ENCODE data around the gene HMCES.
A peak's percentile ranks its signal among the peaks of the same experiment; 100 is the strongest.
"Not testable (repeated sequence)": the region's sequence is repeated elsewhere in the genome, so short reads cannot be mapped to it uniquely, and the experiment has no call there.

Gene HMCES

GRCh38 chr3:129336093-129336706 is 57.5 kb downstream of the HMCES start:
- DNase-seq (no peak), ATAC-seq (no peak)
- Mint-ChIP-seq H3K4me1 (no peaks in the 10 kb centered on the region), H3K4me3 (no peak overlapping the region), H3K9me3 (no peaks in the 10 kb centered on the region), H3K27me3 (no peaks in the 10 kb centered on the region), H3K27ac (no peak overlapping the region), H3K36me3 (ENCODE audit: low read depth) (no peaks in the 10 kb centered on the region)

- H3K4me1 Mint-ChIP-seq; H3K9me3 Mint-ChIP-seq; H3K4me3 Mint-ChIP-seq; ATAC-seq; H3K27me3 Mint-ChIP-seq; H3K36me3 Mint-ChIP-seq (ENCODE audit: low read depth); H3K27ac Mint-ChIP-seq; DNase-seq: not testable (repeated sequence)
These were observed 59.0 kb downstream of the HMCES start for GRCh38 chr3:129337719-129338118.

GRCh38 chr3:129339186-129339585 is 60.5 kb downstream of the HMCES start:
- not testable (repeated sequence) for H3K27me3 Mint-ChIP-seq; DNase-seq; H3K4me1 Mint-ChIP-seq; H3K9me3 Mint-ChIP-seq; H3K27ac Mint-ChIP-seq; H3K36me3 Mint-ChIP-seq (ENCODE audit: low read depth); ATAC-seq; H3K4me3 Mint-ChIP-seq

GRCh38 chr3:129339833-129340232 is 61.2 kb downstream of the HMCES start:
- H3K9me3 Mint-ChIP-seq; H3K4me3 Mint-ChIP-seq; H3K27me3 Mint-ChIP-seq; H3K4me1 Mint-ChIP-seq; H3K27ac Mint-ChIP-seq; ATAC-seq; DNase-seq; H3K36me3 Mint-ChIP-seq (ENCODE audit: low read depth): not testable (repeated sequence)

GRCh38 chr3:129341331-129342141 is 62.9 kb downstream of the HMCES start:
- no peaks in the 10 kb centered on the region for H3K36me3 Mint-ChIP-seq (ENCODE audit: low read depth)
- peaks cover 4% of the 10 kb centered on the region for H3K4me1 Mint-ChIP-seq
- peaks cover 15% of the 10 kb centered on the region for H3K27me3 Mint-ChIP-seq
- ATAC-seq (no peak), DNase-seq (no peak)
- H3K9me3 Mint-ChIP-seq, result no peaks in the 10 kb centered on the region
- H3K4me3 Mint-ChIP-seq, result no peak overlapping the region
- H3K27ac Mint-ChIP-seq, result no peak overlapping the region

- H3K4me1 Mint-ChIP-seq, result peaks cover 6% of the 10 kb centered on the region
- H3K27me3 Mint-ChIP-seq, result peaks cover 15% of the 10 kb centered on the region
- no peak overlapping the region for H3K27ac Mint-ChIP-seq
- H3K9me3 Mint-ChIP-seq, result no peaks in the 10 kb centered on the region
- no peaks in the 10 kb centered on the region for H3K36me3 Mint-ChIP-seq (ENCODE audit: low read depth)
- H3K4me3 Mint-ChIP-seq, result no peak overlapping the region
- ATAC-seq, result peak; percentile 60
- peak; percentile 51 for DNase-seq
These were observed 65.1 kb downstream of the HMCES start for GRCh38 chr3:129343643-129344360.

- Mint-ChIP-seq H3K4me1 (peaks cover 6% of the 10 kb centered on the region), H3K27me3 (peaks cover 15% of the 10 kb centered on the region), H3K9me3 (no peaks in the 10 kb centered on the region), H3K4me3 (no peak overlapping the region), H3K36me3 (ENCODE audit: low read depth) (no peaks in the 10 kb centered on the region), H3K27ac (no peak overlapping the region)
- no peak for DNase-seq
- no peak for ATAC-seq
These were observed 66.0 kb downstream of the HMCES start for GRCh38 chr3:129344540-129345220.

GRCh38 chr3:129345281-129345680 is 66.6 kb downstream of the HMCES start:
- no peaks in the 10 kb centered on the region for H3K36me3 Mint-ChIP-seq (ENCODE audit: low read depth)
- H3K4me1 Mint-ChIP-seq, result peaks cover 6% of the 10 kb centered on the region
- no peak overlapping the region for H3K27ac Mint-ChIP-seq
- H3K4me3 Mint-ChIP-seq, result no peak overlapping the region
- H3K9me3 Mint-ChIP-seq, result no peaks in the 10 kb centered on the region
- DNase-seq (no peak), ATAC-seq (no peak)
- peaks cover 15% of the 10 kb centered on the region for H3K27me3 Mint-ChIP-seq

- no peaks in the 10 kb centered on the region for H3K36me3 Mint-ChIP-seq (ENCODE audit: low read depth)
- H3K27me3 Mint-ChIP-seq, result peaks cover 15% of the 10 kb centered on the region
- DNase-seq (no peak), ATAC-seq (no peak)
- no peaks in the 10 kb centered on the region for H3K9me3 Mint-ChIP-seq
- peaks cover 6% of the 10 kb centered on the region for H3K4me1 Mint-ChIP-seq
- no peak overlapping the region for H3K27ac Mint-ChIP-seq
- no peak overlapping the region for H3K4me3 Mint-ChIP-seq
These were observed 67.3 kb downstream of the HMCES start for GRCh38 chr3:129345971-129346370.

GRCh38 chr3:129346695-129347457 is 68.2 kb downstream of the HMCES start:
- no peak overlapping the region for H3K4me3 Mint-ChIP-seq
- H3K4me1 Mint-ChIP-seq, result peaks cover 6% of the 10 kb centered on the region
- no peaks in the 10 kb centered on the region for H3K9me3 Mint-ChIP-seq
- H3K27me3 Mint-ChIP-seq, result peaks cover 15% of the 10 kb centered on the region
- no peak overlapping the region for H3K27ac Mint-ChIP-seq
- DNase-seq (no peak), ATAC-seq (no peak)
- H3K36me3 Mint-ChIP-seq (ENCODE audit: low read depth), result no peaks in the 10 kb centered on the region

- Mint-ChIP-seq H3K27ac (no peak overlapping the region), H3K9me3 (no peaks in the 10 kb centered on the region), H3K27me3 (peaks cover 15% of the 10 kb centered on the region), H3K36me3 (ENCODE audit: low read depth) (no peaks in the 10 kb centered on the region), H3K4me3 (no peak overlapping the region), H3K4me1 (peaks cover 6% of the 10 kb centered on the region)
- ATAC-seq (no peak), DNase-seq (no peak)
These were observed 68.8 kb downstream of the HMCES start for GRCh38 chr3:129347458-129347845.

- Mint-ChIP-seq H3K4me1 (peaks cover 2% of the 10 kb centered on the region), H3K9me3 (no peaks in the 10 kb centered on the region), H3K4me3 (no peak overlapping the region), H3K36me3 (ENCODE audit: low read depth) (no peaks in the 10 kb centered on the region), H3K27me3 (peaks cover 9% of the 10 kb centered on the region), H3K27ac (no peak overlapping the region)
- ATAC-seq (no peak), DNase-seq (no peak)
These were observed 70.1 kb downstream of the HMCES start for GRCh38 chr3:129348734-129349133.

GRCh38 chr3:129349169-129349568 is 70.5 kb downstream of the HMCES start:
- H3K27ac Mint-ChIP-seq; ATAC-seq; H3K4me1 Mint-ChIP-seq; H3K36me3 Mint-ChIP-seq (ENCODE audit: low read depth); H3K27me3 Mint-ChIP-seq; H3K9me3 Mint-ChIP-seq; DNase-seq; H3K4me3 Mint-ChIP-seq: not testable (repeated sequence)

GRCh38 chr3:129349791-129350190 is 71.1 kb downstream of the HMCES start:
- Mint-ChIP-seq H3K9me3 (no peaks in the 10 kb centered on the region), H3K4me3 (no peak overlapping the region), H3K27me3 (peaks cover 6% of the 10 kb centered on the region), H3K27ac (no peak overlapping the region), H3K36me3 (ENCODE audit: low read depth) (no peaks in the 10 kb centered on the region), H3K4me1 (peaks cover 2% of the 10 kb centered on the region)
- no peak for ATAC-seq
- no peak for DNase-seq

Measured in activated naive CD8-positive, alpha-beta T cell treated with anti-CD3 and anti-CD28 coated beads, Interleukin-2, amount 50 U/mL, for 24 hours (primary cell).